Erythroblast (primary cell): ENCODE data around the gene MXI1.

Experiments
- GATA1 ChIP-seq: IDR thresholded peaks from 2 replicates; pipeline ENCODE4 v1.6.1; 2011; ENCODE audit warnings: low read depth, mild to moderate bottlenecking, control low read depth, low read length, moderate library complexity
- POLR2A ChIP-seq: IDR thresholded peaks from 2 replicates; pipeline ENCODE4 v1.6.1; 2011; ENCODE audit warnings: mild to moderate bottlenecking, low read length

DNA sequence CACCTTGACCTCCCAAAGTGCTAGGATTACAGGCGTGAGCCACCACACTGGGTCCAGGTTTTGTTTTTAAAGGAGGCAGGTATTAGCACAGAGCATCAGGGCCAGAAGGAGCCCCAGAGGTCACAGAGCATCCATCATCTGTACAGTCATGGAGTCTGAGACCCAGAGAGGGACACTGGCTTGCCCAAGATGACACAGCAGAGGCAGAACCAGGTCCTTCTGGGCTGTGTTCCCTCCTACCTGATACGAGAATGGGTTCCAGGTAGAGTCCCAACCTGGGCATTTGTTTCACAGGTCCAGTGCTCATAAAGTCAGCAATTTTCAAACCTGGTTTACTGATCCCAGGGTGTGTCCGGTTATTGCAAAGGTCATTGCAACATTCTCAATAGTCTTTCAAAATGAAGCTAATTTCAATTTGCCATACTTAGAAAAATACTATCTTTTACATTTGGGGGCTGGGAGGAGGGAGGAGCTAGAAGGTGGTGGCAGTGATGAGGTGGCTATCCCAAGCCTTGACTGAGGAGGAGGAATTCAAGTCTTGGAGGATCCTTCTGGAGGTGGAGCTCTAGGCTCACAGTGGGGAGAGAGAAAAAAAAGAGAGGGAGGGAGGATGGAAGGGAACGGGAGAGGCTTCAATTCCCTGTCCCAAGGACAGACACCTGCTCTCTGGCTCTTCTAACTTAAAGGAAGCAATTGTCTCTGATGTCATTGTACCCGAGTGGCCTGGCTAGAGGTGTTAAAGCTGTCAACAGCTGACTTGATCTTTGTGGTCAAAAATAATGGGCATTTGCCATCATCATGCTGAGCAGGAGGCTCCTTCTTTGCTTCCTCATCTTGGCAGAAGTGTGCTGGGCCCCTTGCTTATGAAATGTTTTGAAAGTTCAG is 8.1 kb downstream of the MXI1 start:
- TF ChIP-seq POLR2A (no peak), GATA1 (no peak)
